GM12878 (cell line): ENCODE data around the gene SYNCRIP. TPM values are rescaled to one million over a fixed set of nuclear protein-coding genes. Genes with fewer than 3 reads are reported as not detected.

ENCODE experiments used
- CUX1 ChIP-seq: IDR thresholded peaks from 2 replicates; pipeline ENCODE4 v1.6.1; 2012; ENCODE audit warnings: improper control_type of control experiment, low read depth, low read length; ENCODE audit not compliant: insufficient replicate concordance
- GATAD2B ChIP-seq: fragments of 450-650 bp; conservative IDR thresholded peaks from 2 replicates; pipeline ENCODE4 v1.6.1; 2017; ENCODE audit warnings: low read depth, mild to moderate bottlenecking, moderate library complexity
- JUNB ChIP-seq: IDR thresholded peaks from 2 replicates; pipeline ENCODE4 v1.6.1; 2016; ENCODE audit warnings: antibody characterized with exemption, mild to moderate bottlenecking
- MLLT1 ChIP-seq: fragments of 450-650 bp; IDR thresholded peaks from 2 replicates; pipeline ENCODE4 v1.6.1; 2016; ENCODE audit warnings: mild to moderate bottlenecking
- MTA3 ChIP-seq: IDR thresholded peaks from 2 replicates; pipeline ENCODE4 v1.6.1; 2012; ENCODE audit warnings: low read length, inconsistent platforms, borderline replicate concordance
- PML ChIP-seq: IDR thresholded peaks from 2 replicates; pipeline ENCODE4 v1.6.1; 2012; ENCODE audit warnings: low read length, inconsistent platforms
- ZBTB4 ChIP-seq: fragments of 450-650 bp; formaldehyde crosslinking; IDR thresholded peaks from 2 replicates; pipeline ENCODE4 v1.4.0; 2022; ENCODE audit warnings: mild to moderate bottlenecking, moderate library complexity
- ZNF24 ChIP-seq: fragments of 450-650 bp; IDR thresholded peaks from 2 replicates; pipeline ENCODE4 v1.6.1; 2017; ENCODE audit warnings: antibody characterized with exemption, mild to moderate bottlenecking
- ZNF687 ChIP-seq: fragments of 450-650 bp; IDR thresholded peaks from 2 replicates; pipeline ENCODE4 v1.6.1; 2017; ENCODE audit warnings: mild to moderate bottlenecking, moderate library complexity
- ZZZ3 ChIP-seq: IDR thresholded peaks from 2 replicates; pipeline ENCODE4 v1.6.1; 2011; ENCODE audit warnings: low read depth; ENCODE audit not compliant: control insufficient read depth, insufficient read length
- polyA plus RNA-seq, 11 experiments: library from polyadenylated mRNA; depleted of rRNA in 4 of 11; unstranded in 6 of 11; stranded (reverse) in 5 of 11; fragments of >200 nt; fragmentation: Nextera tagmentation in 4 of 11; fragmentation: Illumina TruSeq in 1 of 11; extraction: Ambion mirVana in 4 of 11; extraction: Trizol in 1 of 11; gene quantifications; 1 replicate in 1 of 11; 2 replicates in 10 of 11; pipeline versions ENCODE4 v1.2.1 to v1.2.3, GENCODE V29; 2011 to 2016; ENCODE audit warnings: inconsistent platforms in 2 of 11, missing spikeins in 2 of 11, low read depth in 1 of 11
- total RNA-seq, 4 experiments: library from RNA; depleted of rRNA in 3 of 4; stranded (reverse); fragments of >200 nt in 3 of 4; fragmentation: Illumina TruSeq in 1 of 4; extraction: Trizol in 1 of 4; gene quantifications; 2 replicates each; pipeline versions ENCODE4 v1.2.1 to v1.2.3, GENCODE V29; 2013 to 2021
- TF ChIP-seq, protein P1 (sequence below): fragments of 450-650 bp; conservative IDR thresholded peaks from 2 replicates; pipeline ENCODE4 v1.6.1; 2017; ENCODE audit warnings: mild to moderate bottlenecking, moderate library complexity

The SYNCRIP gene
- total and polyA plus RNA-seq, 10 of the 15 experiments (the other 5 are each of a cell fraction or from before 2014, with no cell fraction given), result 28.4 to 255 (median 131) TPM

- no peak for TF ChIP-seq ZZZ3
- no peak for TF ChIP-seq MTA3
- no peak for TF ChIP-seq ZNF24
- no peak for TF ChIP-seq CUX1
- TF ChIP-seq PML, result no peak
- TF ChIP-seq, protein P1, sequence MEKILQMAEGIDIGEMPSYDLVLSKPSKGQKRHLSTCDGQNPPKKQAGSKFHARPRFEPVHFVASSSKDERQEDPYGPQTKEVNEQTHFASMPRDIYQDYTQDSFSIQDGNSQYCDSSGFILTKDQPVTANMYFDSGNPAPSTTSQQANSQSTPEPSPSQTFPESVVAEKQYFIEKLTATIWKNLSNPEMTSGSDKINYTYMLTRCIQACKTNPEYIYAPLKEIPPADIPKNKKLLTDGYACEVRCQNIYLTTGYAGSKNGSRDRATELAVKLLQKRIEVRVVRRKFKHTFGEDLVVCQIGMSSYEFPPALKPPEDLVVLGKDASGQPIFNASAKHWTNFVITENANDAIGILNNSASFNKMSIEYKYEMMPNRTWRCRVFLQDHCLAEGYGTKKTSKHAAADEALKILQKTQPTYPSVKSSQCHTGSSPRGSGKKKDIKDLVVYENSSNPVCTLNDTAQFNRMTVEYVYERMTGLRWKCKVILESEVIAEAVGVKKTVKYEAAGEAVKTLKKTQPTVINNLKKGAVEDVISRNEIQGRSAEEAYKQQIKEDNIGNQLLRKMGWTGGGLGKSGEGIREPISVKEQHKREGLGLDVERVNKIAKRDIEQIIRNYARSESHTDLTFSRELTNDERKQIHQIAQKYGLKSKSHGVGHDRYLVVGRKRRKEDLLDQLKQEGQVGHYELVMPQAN, result peak; percentile 66
- no peak; the same call in 1 of the 2 replicates for TF ChIP-seq MLLT1
- peak; percentile 72; the same call in 1 of the 2 replicates for TF ChIP-seq GATAD2B
- TF ChIP-seq JUNB, result no peak
- no peak for TF ChIP-seq ZNF687
- TF ChIP-seq ZBTB4, result no peak
Measured at GRCh38 chr6:85641897-85642773, 551 bp downstream of the SYNCRIP start (continued).
